IPS-20b (cell line): ENCODE data around the gene LGALS16.

ENCODE experiments used
- H3K27ac ChIP-seq: one replicate; pipeline ENCODE4 v1.5.1; 2013; ENCODE audit warnings: low read length
- H3K27me3 ChIP-seq: 2 replicates; pipeline ENCODE4 v1.6.1; 2013; ENCODE audit warnings: mild to moderate bottlenecking, low read length, inconsistent platforms; ENCODE audit not compliant: insufficient read depth
- H3K36me3 ChIP-seq: 2 replicates; pipeline ENCODE4 v1.6.1; 2013; ENCODE audit warnings: low read depth, mild to moderate bottlenecking, inconsistent platforms, low read length, moderate library complexity; ENCODE audit not compliant: insufficient read depth
- H3K4me1 ChIP-seq: 2 replicates; pipeline ENCODE4 v1.6.1; 2013; ENCODE audit warnings: mild to moderate bottlenecking, control low read depth, inconsistent platforms, low read length, moderate library complexity; ENCODE audit not compliant: insufficient read depth
- H3K4me3 ChIP-seq: 2 replicates; pipeline ENCODE4 v1.5.1; 2013; ENCODE audit warnings: mild to moderate bottlenecking, low read length, inconsistent platforms
- H3K9ac ChIP-seq: 2 replicates; pipeline ENCODE4 v1.6.1; 2013; ENCODE audit warnings: low read depth, mild to moderate bottlenecking, inconsistent platforms, low read length, moderate library complexity
- H3K9me3 ChIP-seq: 2 replicates; pipeline ENCODE4 v1.6.1; 2013; ENCODE audit warnings: mild to moderate bottlenecking, low read depth, low read length, inconsistent platforms; ENCODE audit not compliant: insufficient read depth

The LGALS16 gene

DNA sequence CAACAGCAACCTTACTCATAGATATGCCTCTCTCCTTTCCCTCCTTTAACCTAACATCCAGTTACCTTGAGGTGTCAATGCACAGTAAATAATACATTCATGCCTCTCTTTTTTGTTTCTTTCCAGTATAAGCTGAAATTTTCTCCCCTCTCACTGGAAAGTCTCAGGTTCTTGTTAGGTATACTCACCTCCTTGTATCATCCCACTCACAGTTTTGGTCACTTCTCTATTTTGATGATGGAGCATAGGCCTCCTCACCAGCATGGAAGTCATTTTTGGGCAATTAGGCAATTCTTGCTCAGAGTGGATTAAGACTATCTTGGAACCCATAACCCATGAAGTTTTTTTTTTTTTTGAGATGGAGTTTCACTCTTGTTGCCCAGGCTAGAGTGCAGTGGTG lies 42.8 kb downstream of the LGALS16 start:
- H3K4me1 ChIP-seq = no peaks in the 10 kb centered on the region
- no peaks in the 10 kb centered on the region for H3K36me3 ChIP-seq
- H3K9me3 ChIP-seq = no peaks in the 10 kb centered on the region
- H3K27me3 ChIP-seq = no peaks in the 10 kb centered on the region
- H3K4me3 ChIP-seq = no peak overlapping the region
- no peak overlapping the region for H3K9ac ChIP-seq
- no peak overlapping the region for H3K27ac ChIP-seq

DNA sequence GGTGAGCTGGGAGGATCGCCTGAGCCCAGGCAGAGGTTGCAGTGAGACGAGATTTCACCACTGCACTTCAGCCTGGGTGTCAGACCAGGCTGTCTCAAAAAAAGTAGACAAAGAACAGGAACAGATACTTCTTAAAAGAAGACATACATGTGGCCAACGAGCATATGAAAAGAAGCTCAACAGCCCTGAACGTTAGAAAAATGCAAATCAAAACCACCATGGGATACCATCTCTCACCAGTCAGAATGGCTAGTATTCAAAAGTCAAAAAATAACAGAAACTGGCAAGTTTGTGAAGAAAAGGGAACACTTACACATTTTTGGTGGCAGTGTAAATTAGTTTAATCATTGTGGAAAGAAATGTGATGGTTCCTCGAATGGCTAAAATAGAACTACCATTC lies 45.6 kb downstream of the LGALS16 start:
- Histone ChIP-seq H3K27ac (no peak overlapping the region), H3K27me3 (no peaks in the 10 kb centered on the region), H3K9me3 (no peaks in the 10 kb centered on the region), H3K9ac (no peak overlapping the region), H3K36me3 (no peaks in the 10 kb centered on the region), H3K4me3 (no peak overlapping the region), H3K4me1 (no peaks in the 10 kb centered on the region)

DNA sequence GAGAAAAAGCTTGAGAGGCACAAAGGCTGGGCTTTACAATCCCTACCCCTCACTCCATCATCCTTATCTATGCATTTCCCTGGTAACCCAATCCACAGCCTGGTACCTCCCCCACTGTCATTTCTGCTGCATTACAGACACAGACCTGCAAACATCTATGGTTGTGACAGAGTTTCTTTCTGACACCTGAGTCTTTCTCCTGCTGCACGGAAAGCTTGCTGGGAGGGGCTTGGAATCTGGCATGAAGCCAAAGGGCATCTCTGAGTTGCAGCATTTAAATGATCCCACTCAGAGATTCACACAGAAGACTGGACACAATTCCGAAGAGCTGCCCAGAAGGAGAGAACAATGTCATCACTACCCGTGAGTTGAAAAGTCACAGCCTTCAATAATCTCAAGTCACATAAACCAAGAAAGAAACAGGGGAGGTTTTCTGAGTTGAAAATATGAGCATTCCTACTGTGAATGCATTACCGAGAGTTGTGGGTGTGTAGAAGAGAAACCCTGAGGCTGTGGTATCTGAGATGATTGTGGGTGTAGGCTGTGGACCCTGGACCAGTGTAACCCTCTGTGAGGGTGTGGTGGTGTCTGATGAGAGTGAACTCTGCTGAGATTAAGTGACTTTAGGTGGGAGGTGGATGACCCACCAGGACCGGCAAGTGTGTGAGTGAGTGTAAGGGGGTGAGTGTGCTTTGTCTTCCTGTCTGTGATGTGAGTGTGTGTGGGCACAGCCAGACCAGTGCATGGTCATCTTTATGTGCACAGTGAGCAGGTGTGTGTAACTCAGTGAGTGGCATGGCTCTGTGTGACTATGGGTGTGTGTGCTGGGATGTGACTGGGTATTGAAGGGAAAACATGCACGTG lies 48.7 kb downstream of the LGALS16 start, which contains the start of gene LGALS14:
Gene LGALS14 (plus strand): TSS at position 301 of the 864 bp plus-strand sequence. CDS start 48 bp downstream, at position 349.
- Histone ChIP-seq H3K4me1 (no peaks in the 10 kb centered on the region; the same call in 1 of the 2 replicates), H3K27me3 (no peaks in the 10 kb centered on the region), H3K9ac (no peak within 1 kb of the TSS), H3K9me3 (no peaks in the 10 kb centered on the region), H3K4me3 (no peak within 1 kb of the TSS), H3K27ac (no peak within 1 kb of the TSS), H3K36me3 (no peaks in the 10 kb centered on the region)

GRCh38 chr19:39705578-39706188 lies 50.0 kb downstream of the LGALS16 start:
- H3K27ac ChIP-seq = no peak overlapping the region
- no peaks in the 10 kb centered on the region for H3K36me3 ChIP-seq
- H3K4me3 ChIP-seq = no peak overlapping the region
- no peaks in the 10 kb centered on the region for H3K9me3 ChIP-seq
- no peak overlapping the region for H3K9ac ChIP-seq
- no peaks in the 10 kb centered on the region; the same call in 1 of the 2 replicates for H3K4me1 ChIP-seq
- no peaks in the 10 kb centered on the region for H3K27me3 ChIP-seq

- no peaks in the 10 kb centered on the region for H3K27me3 ChIP-seq
- no peak overlapping the region for H3K4me3 ChIP-seq
- H3K9ac ChIP-seq = no peak overlapping the region
- no peak overlapping the region for H3K27ac ChIP-seq
- no peaks in the 10 kb centered on the region; the same call in 1 of the 2 replicates for H3K4me1 ChIP-seq
- no peaks in the 10 kb centered on the region for H3K36me3 ChIP-seq
- H3K9me3 ChIP-seq = no peaks in the 10 kb centered on the region
These were observed 52.9 kb downstream of the LGALS16 start for GRCh38 chr19:39708594-39708993.

DNA sequence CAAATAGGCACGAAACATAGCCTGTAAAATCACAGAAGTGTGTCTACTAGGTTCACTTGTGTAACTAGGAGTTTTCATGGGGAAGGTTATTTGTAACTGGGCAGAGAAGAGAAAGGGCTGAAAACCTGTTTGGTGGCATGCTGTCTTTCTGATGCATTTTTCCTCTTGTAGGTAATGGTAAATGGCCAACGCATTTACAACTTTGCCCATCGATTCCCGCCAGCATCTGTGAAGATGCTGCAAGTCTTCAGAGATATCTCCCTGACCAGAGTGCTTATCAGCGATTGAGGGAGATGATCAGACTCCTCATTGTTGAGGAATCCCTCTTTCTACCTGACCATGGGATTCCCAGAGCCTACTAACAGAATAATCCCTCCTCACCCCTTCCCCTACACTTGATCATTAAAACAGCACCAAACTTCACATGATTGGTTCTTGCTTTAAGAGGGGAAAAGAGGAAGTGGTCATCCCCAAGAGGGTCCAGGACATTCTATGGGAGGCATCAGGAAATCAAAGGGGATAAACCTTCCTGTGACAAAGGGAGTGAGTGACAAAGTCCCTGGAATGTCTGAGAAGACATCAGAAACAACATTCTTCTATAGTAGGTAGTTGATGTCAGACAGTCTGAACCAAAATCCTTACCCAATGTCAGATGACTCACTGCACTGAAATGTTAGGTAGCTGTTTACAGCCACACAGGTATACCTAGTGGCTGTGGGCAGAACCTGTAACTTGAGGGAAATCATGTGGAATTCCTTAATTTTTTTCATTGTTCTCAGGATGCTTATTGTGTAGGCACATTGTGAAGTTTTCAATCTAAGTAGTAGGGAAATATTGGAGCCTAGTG lies 53.5 kb downstream of the LGALS16 start:
- H3K27ac ChIP-seq = no peak overlapping the region
- H3K9me3 ChIP-seq = no peaks in the 10 kb centered on the region
- no peak overlapping the region for H3K4me3 ChIP-seq
- no peaks in the 10 kb centered on the region for H3K36me3 ChIP-seq
- H3K4me1 ChIP-seq = no peaks in the 10 kb centered on the region; the same call in 1 of the 2 replicates
- H3K9ac ChIP-seq = no peak overlapping the region
- no peaks in the 10 kb centered on the region for H3K27me3 ChIP-seq
